ENCODE data around the gene CDR2.

- no peak for TF ChIP-seq CTCF (IDR thresholded peaks at IDR 0.05; ENCODE audit: low read depth, low read length, poor library complexity, severe bottlenecking)
- no peak for TF ChIP-seq EZH2phosphoT487 (IDR thresholded peaks at IDR 0.05; ENCODE audit: borderline replicate concordance, low read length)
Observed at GRCh38 chr16:22381392-22381791, 7.0 kb upstream of the CDR2 start.
